Activated T-cell treated with anti-CD3 and anti-CD28 coated beads, Interleukin-2, amount 50 U/mL, for 4 hours (primary cell): ENCODE results near the gene CDK18. TPM values are rescaled to one million over a fixed set of nuclear protein-coding genes. Genes with fewer than 3 reads are reported as not detected.

Experiments used
- ATAC-seq, 2 donors: fragments of 200-7000 bp; cut with Tn5 transposase; one replicate each; pipeline ENCODE4 v1.10.0; 2021
- DNase-seq: peaks from one replicate; pipeline ENCODE4 v3.0.0-alpha.2; 2020
- H3K27me3 Mint-ChIP-seq: one replicate; pipeline ENCODE4 v1.8.0; 2021; ENCODE audit warnings: low read depth, mixed read lengths
- H3K36me3 Mint-ChIP-seq: one replicate; pipeline ENCODE4 v1.8.0; 2022; ENCODE audit warnings: mixed read lengths; ENCODE audit not compliant: insufficient read depth
- H3K4me1 Mint-ChIP-seq: one replicate; pipeline ENCODE4 v1.8.0; 2021; ENCODE audit warnings: low read depth, mixed read lengths
- H3K4me3 Mint-ChIP-seq: one replicate; pipeline ENCODE4 v1.8.0; 2021; ENCODE audit warnings: mild to moderate bottlenecking, moderate library complexity, mixed read lengths
- H3K9me3 Mint-ChIP-seq: one replicate; pipeline ENCODE4 v1.8.0; 2021; ENCODE audit warnings: mixed read lengths
- total RNA-seq, 3 donors: library from RNA; stranded (reverse); gene quantifications; one replicate each; pipeline ENCODE4 v1.2.1, GENCODE V29; 2021

CDK18 gene
- total RNA-seq, 3 donors from 2014 or later = 0.76 to 1.9 (median 0.95) TPM

DNA sequence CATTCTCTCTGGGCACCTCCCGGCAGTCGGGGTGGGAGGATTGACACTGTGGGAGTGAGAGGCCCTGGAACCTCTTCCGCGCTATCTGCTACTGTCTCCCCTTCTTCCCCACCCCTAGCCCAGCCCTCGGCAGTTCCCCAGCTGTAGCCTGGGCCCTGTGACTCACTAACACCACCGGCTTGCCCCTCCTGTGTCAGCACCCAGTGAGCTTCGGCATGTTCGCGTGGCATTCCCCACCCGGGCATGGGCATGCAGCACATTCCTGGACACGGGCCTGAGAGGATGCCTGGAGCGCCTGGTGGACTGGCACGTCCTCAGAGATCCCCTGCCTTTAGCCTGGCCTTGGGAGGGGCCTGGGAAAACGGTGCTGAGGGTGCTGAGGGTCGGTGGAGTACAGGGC, 1.3 kb downstream of the CDK18 start:
- ATAC-seq (no peak), DNase-seq (no peak)
- H3K27me3 Mint-ChIP-seq = no peaks in the 10 kb centered on the region
- peaks cover 15% of the 10 kb centered on the region for H3K4me1 Mint-ChIP-seq
- no peaks in the 10 kb centered on the region for H3K9me3 Mint-ChIP-seq
- no peaks in the 10 kb centered on the region for H3K36me3 Mint-ChIP-seq
- H3K4me3 Mint-ChIP-seq = peak overlapping the region; percentile 76

DNA sequence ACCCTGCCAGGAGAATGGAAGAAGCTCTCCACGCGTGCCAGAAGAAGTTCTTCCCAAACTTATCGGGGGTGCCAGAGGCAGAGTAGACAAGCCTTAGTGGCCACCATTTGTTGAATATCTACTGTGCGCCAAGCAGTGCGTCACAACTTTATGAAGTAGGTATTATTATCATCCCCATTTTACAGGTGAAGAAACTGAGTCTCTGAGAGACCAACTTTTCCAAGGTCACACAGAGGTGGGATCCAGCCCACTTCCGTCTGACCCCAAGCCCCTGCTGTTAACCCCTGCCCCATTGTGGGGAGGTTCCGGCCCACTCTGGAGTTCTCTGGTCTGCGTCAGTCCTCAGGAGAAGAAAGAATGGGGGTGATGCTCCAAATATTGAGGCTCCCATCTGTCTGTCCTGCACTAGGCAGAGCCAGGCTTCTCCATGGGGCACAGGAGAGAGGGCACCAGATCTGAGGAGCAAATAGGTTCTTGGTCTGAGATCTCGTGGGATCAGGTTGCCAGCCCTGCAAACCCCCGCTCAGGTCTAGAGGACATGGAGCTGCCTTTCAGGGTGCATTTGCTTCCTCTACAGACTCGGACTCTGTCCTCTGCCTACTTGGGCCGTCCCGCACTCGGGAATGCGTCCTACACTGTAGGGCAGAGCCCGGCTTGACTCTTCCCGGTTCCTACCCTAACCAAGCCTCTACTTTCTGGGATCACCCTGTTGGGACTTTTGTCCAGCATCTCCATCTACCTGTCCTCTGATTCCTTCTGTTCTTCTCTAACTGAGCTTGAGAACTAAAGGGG, 2.1 kb downstream of the CDK18 start:
- H3K4me1 Mint-ChIP-seq = peaks cover 15% of the 10 kb centered on the region
- DNase-seq (no peak), ATAC-seq (no peak)
- no peak overlapping the region for H3K4me3 Mint-ChIP-seq
- H3K9me3 Mint-ChIP-seq = no peaks in the 10 kb centered on the region
- H3K36me3 Mint-ChIP-seq = no peaks in the 10 kb centered on the region
- no peaks in the 10 kb centered on the region for H3K27me3 Mint-ChIP-seq

- ATAC-seq = no peak
- no peaks in the 10 kb centered on the region for H3K9me3 Mint-ChIP-seq
- H3K27me3 Mint-ChIP-seq = no peaks in the 10 kb centered on the region
- peaks cover 15% of the 10 kb centered on the region for H3K4me1 Mint-ChIP-seq
- DNase-seq = no peak
- no peak overlapping the region for H3K4me3 Mint-ChIP-seq
- no peaks in the 10 kb centered on the region for H3K36me3 Mint-ChIP-seq
Observed at GRCh38 chr1:205508227-205508714, 3.8 kb downstream of the CDK18 start.

DNA sequence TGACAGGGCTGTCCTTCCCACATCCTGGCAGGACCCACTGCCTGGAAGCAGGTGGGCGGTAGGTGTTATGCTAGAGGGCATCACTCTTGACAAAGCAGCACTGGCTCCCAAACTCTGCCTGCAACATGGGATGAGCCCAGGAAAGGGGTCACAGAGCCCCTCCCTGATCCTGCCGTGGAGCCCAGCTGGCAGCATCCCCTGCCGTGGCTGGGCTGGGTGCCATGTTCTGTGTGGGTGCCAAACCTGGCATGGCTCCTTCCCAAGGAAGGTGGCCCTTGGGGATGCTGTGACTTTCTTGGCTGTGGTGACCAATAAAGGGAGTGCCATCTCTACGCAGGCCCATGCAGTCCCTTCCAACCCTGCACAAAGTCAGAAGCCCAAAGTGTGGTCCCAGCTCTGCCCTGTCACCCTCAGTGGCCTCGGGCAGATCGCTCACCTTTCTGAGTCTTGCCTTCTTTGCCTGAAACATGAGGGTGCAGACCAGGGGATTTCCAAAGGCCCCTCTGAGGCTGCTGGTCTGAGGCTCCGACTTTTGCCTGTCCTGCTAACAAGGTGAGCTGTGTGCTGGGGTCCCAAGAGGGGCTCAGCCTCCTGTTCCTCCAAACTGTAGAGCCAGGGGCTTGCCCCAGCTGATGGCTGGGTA, 6.0 kb downstream of the CDK18 start:
- no peak overlapping the region for H3K4me3 Mint-ChIP-seq
- no peaks in the 10 kb centered on the region for H3K9me3 Mint-ChIP-seq
- no peaks in the 10 kb centered on the region for H3K27me3 Mint-ChIP-seq
- DNase-seq (no peak), ATAC-seq (no peak)
- no peaks in the 10 kb centered on the region for H3K36me3 Mint-ChIP-seq
- peaks cover 4% of the 10 kb centered on the region for H3K4me1 Mint-ChIP-seq

- Mint-ChIP-seq H3K4me1 (peaks cover 2% of the 10 kb centered on the region), H3K4me3 (no peak overlapping the region), H3K27me3 (no peaks in the 10 kb centered on the region), H3K36me3 (no peaks in the 10 kb centered on the region), H3K9me3 (no peaks in the 10 kb centered on the region)
- DNase-seq (no peak), ATAC-seq (no peak)
Observed at GRCh38 chr1:205510951-205511330, 6.5 kb downstream of the CDK18 start.

DNA sequence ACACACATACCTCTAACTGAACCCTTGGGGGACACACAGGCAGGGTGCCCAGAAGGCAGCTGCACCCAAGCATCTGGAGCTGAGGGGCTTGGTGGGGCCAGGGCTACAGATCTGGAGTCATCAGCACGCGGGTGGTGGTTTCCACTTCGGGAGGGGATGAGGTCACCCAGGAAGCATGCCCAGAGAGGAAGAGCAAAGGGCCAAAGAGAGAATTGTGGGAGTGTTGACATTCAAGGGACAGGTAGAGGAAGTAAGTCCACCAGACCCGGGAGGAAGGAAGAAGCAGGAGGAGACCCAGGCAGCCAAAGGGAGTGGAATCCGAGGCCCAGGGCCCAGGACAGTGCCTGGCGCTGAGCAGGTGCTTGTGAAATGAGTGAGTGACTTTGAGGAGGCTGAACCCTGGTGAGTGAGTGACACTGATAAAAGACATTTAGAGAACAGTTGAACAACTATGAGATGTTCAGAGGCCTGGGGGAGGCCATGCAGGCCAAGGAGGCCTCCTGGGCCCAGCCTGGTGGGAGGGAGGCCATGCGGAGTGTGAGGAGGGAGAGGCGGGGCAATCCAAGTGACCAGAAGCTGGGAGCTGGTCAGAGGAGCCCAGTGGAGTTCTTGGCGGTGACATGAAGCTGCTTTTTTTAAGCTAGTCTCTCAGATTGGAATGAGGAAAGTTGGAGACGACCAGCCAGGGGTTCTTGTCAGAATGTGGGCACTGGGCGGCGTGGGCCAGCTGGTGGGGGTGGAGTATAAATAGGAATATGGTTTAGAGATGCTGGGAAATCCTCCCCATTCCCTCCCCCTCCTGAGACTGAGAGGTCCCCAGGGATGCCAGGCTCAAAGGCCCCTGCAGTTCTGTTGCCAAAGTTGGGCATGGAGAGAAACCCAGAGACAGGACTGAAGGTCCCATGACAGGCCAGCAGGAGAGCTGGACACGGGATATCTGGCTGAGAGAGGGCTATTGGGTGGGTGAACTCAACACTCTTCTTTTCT, 7.9 kb downstream of the CDK18 start:
- no peaks in the 10 kb centered on the region for H3K27me3 Mint-ChIP-seq
- H3K4me1 Mint-ChIP-seq = no peaks in the 10 kb centered on the region
- DNase-seq (no peak), ATAC-seq (no peak)
- no peak overlapping the region for H3K4me3 Mint-ChIP-seq
- H3K36me3 Mint-ChIP-seq = no peaks in the 10 kb centered on the region
- H3K9me3 Mint-ChIP-seq = no peaks in the 10 kb centered on the region

- DNase-seq (no peak), ATAC-seq (no peak)
- no peak overlapping the region for H3K4me3 Mint-ChIP-seq
- no peaks in the 10 kb centered on the region for H3K36me3 Mint-ChIP-seq
- H3K4me1 Mint-ChIP-seq = no peaks in the 10 kb centered on the region
- no peaks in the 10 kb centered on the region for H3K27me3 Mint-ChIP-seq
- H3K9me3 Mint-ChIP-seq = no peaks in the 10 kb centered on the region
Observed at GRCh38 chr1:205513774-205514173, 9.3 kb downstream of the CDK18 start.

- no peaks in the 10 kb centered on the region for H3K9me3 Mint-ChIP-seq
- DNase-seq (no peak), ATAC-seq (no peak)
- H3K36me3 Mint-ChIP-seq = no peaks in the 10 kb centered on the region
- H3K4me3 Mint-ChIP-seq = no peak overlapping the region
- H3K27me3 Mint-ChIP-seq = no peaks in the 10 kb centered on the region
- H3K4me1 Mint-ChIP-seq = no peaks in the 10 kb centered on the region
Observed at GRCh38 chr1:205514211-205515142, 10.0 kb downstream of the CDK18 start.

DNA sequence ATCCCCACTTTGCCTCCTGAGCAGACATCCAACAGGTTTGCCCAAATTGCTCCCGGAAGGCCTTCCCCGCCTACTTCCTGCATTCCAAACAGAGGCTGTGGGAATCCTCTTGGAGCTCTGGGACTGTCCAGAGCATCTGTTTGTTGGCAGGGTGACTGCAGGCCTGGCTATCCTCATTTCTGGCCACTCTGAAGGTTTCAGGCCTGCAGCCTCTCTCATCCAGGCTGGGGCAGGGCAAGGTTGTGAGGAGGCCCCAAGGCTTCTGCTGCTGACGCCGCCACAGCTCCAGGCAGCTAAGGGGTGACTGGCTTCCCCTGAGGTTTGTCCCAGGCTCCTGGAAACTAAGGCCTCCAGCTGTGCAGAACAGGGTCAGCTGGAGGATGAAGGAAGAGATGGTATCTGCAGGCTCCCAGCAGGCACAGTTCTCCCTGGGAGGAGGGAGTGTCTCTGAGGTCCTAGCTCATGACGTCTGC, 11.3 kb downstream of the CDK18 start:
- Mint-ChIP-seq H3K36me3 (no peaks in the 10 kb centered on the region), H3K27me3 (no peaks in the 10 kb centered on the region), H3K4me3 (no peak overlapping the region), H3K9me3 (no peaks in the 10 kb centered on the region), H3K4me1 (no peaks in the 10 kb centered on the region)
- DNase-seq (no peak), ATAC-seq (no peak)

DNA sequence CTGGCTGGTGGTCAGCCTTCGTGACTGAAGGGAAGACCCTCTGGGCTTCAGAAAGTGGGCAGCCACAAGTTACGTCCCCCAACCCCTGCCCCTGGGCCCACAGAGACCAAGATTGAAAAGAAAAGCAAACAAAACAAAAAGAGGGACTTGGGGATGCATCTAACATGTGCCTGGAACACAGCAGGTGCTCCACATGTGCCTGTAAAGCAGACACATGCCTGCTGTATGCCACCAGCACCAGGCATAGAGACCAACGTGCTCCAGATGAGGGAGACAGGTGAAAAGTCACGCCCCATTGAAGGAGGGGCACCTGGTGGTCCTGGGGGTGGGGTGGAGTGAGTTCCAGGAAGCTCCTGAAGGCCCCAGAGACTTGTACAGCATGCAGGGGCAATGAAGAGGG, 11.9 kb downstream of the CDK18 start:
- no peak for DNase-seq
- Mint-ChIP-seq H3K4me1 (no peaks in the 10 kb centered on the region), H3K4me3 (no peak overlapping the region), H3K9me3 (no peaks in the 10 kb centered on the region), H3K27me3 (no peaks in the 10 kb centered on the region), H3K36me3 (no peaks in the 10 kb centered on the region)
- no peak for ATAC-seq

- Mint-ChIP-seq H3K9me3 (no peaks in the 10 kb centered on the region), H3K27me3 (no peaks in the 10 kb centered on the region), H3K4me3 (no peak overlapping the region), H3K4me1 (no peaks in the 10 kb centered on the region), H3K36me3 (no peaks in the 10 kb centered on the region)
- no peak for ATAC-seq
- DNase-seq = no peak
Observed at GRCh38 chr1:205517288-205517687, 12.8 kb downstream of the CDK18 start.

DNA sequence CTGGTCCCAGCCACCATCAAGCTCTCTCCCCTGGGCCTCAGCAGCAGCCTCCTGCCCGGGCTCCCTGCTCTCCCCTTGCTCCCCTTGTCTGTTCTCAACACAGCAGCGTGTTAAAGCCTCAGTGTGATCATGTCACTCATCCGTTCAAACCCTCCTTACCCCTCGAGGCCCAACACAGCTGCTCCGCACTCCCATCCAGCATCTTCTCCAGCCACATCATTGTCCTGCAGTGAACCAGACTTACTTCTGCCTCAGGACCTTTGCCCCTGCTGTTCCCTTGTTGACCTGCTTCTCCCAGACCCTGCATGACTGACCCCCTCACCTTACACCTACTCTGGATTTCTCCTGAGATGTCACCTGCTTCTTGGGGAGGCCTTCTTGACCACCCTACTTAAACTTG, 13.3 kb downstream of the CDK18 start:
- DNase-seq = no peak
- no peaks in the 10 kb centered on the region for H3K36me3 Mint-ChIP-seq
- no peak overlapping the region for H3K4me3 Mint-ChIP-seq
- H3K4me1 Mint-ChIP-seq = no peaks in the 10 kb centered on the region
- no peak for ATAC-seq
- no peaks in the 10 kb centered on the region for H3K9me3 Mint-ChIP-seq
- H3K27me3 Mint-ChIP-seq = no peaks in the 10 kb centered on the region

DNA sequence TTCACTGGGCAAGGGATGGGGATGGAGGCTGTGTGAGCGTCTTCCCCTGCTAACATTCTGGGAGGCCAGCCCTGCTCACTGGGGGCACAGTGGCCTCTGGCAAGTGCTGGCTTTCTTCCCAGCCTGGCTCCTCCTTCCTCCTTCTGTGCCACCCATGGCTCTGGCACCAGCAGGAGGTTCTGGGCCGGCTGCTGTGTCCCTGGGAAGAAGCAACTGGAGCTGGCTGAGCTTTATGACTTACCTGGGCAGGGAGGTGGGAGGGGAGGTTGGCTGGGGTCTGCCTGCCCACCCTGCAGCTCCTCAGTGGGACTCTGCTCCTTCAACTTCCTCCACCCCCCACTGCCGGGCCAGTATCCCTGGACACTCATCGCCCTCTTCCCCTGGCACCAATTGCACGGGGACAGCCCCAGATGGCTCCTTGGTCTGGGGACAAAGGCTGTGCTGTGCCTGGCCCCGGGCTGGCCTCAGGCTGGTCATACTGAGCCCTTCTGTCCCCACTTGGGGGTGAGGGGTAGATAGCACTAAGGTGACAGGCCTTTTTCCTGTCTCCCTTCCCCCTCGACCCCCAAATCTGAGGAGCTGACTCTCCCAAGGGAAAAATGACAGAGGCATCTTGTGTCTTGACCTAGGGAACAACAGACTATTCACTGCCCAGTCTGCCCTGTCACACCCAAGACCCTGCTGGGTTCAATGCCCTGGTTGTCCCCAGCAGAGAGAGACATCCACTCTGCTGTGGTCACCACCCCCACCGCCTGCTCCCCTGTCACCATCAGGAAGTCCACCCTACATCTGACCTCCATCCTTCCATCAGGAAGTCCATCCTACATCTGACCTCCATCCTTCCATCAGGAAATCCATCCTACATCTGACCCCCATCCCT, 14.4 kb downstream of the CDK18 start:
- H3K27me3 Mint-ChIP-seq = no peaks in the 10 kb centered on the region
- no peaks in the 10 kb centered on the region for H3K4me1 Mint-ChIP-seq
- no peaks in the 10 kb centered on the region for H3K36me3 Mint-ChIP-seq
- no peak for DNase-seq
- no peak for ATAC-seq
- H3K9me3 Mint-ChIP-seq = no peaks in the 10 kb centered on the region
- H3K4me3 Mint-ChIP-seq = no peak overlapping the region
